22Rv1 (cell line): ENCODE results near the gene TIMP2.
"Not testable (repeated sequence)": the region's sequence is repeated elsewhere in the genome, so short reads cannot be mapped to it uniquely, and the experiment has no call there.

Experiments used
- H3K27ac ChIP-seq: fragments of 450-650 bp; 2 replicates; pipeline ENCODE4 v1.5.1; 2017
- ZFX ChIP-seq: fragments of 450-650 bp; IDR thresholded peaks from 2 replicates; pipeline ENCODE4 v1.6.1; 2017; ENCODE audit warnings: antibody characterized with exemption, borderline replicate concordance
- TF ChIP-seq, protein P1 (sequence below): fragments of 450-650 bp; IDR thresholded peaks from 2 replicates; pipeline ENCODE4 v1.5.1; 2017; ENCODE audit warnings: mild to moderate bottlenecking

Gene TIMP2

DNA sequence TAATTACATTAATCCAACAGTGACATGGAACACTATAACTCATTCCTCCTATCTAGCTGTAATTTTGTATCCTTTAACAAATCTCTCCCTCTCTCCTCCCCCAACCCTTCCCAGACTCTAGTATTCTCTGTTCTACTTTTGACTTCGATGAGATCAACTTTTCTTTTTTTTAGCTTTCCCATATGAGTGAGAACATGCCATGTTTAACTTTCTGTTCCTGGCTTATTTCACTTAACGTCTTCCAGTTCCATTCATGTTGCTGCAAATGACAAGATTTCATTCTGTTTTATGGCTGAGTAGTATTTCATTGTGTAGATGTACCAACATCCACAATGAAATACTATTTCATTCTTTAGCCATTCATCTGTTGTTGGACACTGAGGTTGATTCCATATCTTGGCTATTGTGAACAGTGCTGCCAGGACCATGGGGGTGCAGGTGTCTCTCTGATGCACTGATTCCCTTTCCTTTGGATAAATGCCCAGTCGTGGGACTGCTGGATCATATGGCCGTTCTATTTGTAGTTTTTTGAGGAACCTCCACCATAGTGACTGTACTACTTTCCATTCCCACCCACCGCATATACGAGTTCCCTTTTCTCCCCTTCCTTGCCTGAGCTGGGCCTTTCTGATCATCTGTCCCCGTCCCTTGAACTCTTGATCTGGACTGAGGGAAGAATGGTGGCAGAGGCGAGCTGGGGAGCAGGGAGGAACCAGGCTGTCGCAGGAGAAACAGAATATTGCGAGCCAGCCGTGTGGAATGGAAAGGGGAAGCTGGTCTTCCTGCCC lies 14.5 kb downstream of the TIMP2 start:
- H3K27ac ChIP-seq, result no peak overlapping the region
- TF ChIP-seq, protein P1, sequence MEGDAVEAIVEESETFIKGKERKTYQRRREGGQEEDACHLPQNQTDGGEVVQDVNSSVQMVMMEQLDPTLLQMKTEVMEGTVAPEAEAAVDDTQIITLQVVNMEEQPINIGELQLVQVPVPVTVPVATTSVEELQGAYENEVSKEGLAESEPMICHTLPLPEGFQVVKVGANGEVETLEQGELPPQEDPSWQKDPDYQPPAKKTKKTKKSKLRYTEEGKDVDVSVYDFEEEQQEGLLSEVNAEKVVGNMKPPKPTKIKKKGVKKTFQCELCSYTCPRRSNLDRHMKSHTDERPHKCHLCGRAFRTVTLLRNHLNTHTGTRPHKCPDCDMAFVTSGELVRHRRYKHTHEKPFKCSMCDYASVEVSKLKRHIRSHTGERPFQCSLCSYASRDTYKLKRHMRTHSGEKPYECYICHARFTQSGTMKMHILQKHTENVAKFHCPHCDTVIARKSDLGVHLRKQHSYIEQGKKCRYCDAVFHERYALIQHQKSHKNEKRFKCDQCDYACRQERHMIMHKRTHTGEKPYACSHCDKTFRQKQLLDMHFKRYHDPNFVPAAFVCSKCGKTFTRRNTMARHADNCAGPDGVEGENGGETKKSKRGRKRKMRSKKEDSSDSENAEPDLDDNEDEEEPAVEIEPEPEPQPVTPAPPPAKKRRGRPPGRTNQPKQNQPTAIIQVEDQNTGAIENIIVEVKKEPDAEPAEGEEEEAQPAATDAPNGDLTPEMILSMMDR, result no peak
- TF ChIP-seq ZFX, result no peak

GRCh38 chr17:78908426-78908825 lies 16.8 kb downstream of the TIMP2 start:
- TF ChIP-seq, protein P1, result no peak
- no peak for TF ChIP-seq ZFX
- H3K27ac ChIP-seq, result no peak overlapping the region

- TF ChIP-seq ZFX, result no peak
- TF ChIP-seq, protein P1, result no peak
- no peak overlapping the region for H3K27ac ChIP-seq
These were observed 19.6 kb downstream of the TIMP2 start for GRCh38 chr17:78905541-78905940.

GRCh38 chr17:78905116-78905515 lies 20.1 kb downstream of the TIMP2 start:
- TF ChIP-seq, protein P1, result no peak
- TF ChIP-seq ZFX, result no peak
- no peak overlapping the region for H3K27ac ChIP-seq

DNA sequence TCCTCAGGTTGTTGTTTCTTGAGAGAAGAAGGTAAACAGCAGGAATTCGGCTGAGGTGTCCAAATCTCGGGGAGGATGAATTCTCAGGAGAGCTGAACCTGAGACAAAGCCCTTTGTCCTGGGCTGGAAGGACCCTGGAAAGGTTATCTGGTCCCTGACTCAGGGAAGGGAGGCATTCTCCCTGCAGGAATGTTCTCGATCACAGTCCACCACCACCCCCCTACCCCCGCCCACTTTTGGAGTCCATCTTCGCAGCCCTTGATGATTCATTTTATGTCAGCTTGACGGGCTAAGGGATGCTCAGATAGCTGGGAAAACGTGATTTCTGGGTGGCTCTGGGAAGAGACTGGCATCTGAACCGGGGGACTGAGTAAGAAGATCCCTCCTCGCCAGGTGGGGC lies 20.8 kb downstream of the TIMP2 start:
- no peak overlapping the region for H3K27ac ChIP-seq
- TF ChIP-seq, protein P1, result no peak
- no peak for TF ChIP-seq ZFX

GRCh38 chr17:78903101-78903779 lies 21.9 kb downstream of the TIMP2 start, which contains the start of gene CEP295NL:
Gene CEP295NL (minus strand): TSS chr17:78903201. CDS start chr17:78901828, 1,373 bp downstream.
- no peak for TF ChIP-seq ZFX
- no peak within 1 kb of the TSS for H3K27ac ChIP-seq

GRCh38 chr17:78902231-78902630 lies 23.0 kb downstream of the TIMP2 start:
- H3K27ac ChIP-seq, result not testable (repeated sequence)

DNA sequence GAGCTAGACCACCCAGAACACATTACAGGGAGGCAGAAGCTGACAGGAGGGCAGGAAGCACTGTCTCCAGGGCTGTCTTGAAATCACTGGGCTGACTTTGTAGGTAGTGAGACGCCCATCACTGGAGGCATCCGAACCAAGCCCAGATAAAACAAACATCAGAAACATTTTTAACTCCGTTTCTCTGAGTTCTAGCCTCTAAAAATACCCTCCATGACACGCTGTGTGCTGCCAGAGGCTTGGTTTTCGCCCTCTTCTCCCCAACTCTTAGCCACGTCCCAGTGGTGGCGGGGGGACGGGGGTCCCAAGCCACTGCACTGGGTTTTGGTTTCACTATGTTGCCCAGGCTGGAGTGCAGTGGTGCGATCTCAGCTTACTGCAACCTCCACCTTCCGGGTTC lies 23.4 kb downstream of the TIMP2 start:
- no peak for TF ChIP-seq ZFX
- TF ChIP-seq, protein P1, result no peak

More for the DNA sequence above, 23.4 kb downstream of the TIMP2 start:
- no peak overlapping the region for H3K27ac ChIP-seq
